Activated CD8-positive, alpha-beta memory T cell treated with anti-CD3 and anti-CD28 coated beads, Interleukin-2, amount 50 U/mL, for 24 hours (primary cell): ENCODE results near the gene SLCO2B1.
"Not testable (repeated sequence)": the region's sequence is repeated elsewhere in the genome, so short reads cannot be mapped to it uniquely, and the experiment has no call there.

Experiments
- DNase-seq: peaks from one replicate; pipeline ENCODE4 v3.0.0-alpha.2; 2020; ENCODE audit errors: extremely low read depth

SLCO2B1 gene

GRCh38 chr11:75150879-75151278, at the start of gene SLCO2B1:
Gene SLCO2B1, plus strand, starts transcription at chr11:75151107. Its CDS starts 275 bp downstream, at chr11:75151382.
- no peak for DNase-seq

GRCh38 chr11:75101424-75102128, 49.3 kb upstream of the SLCO2B1 start:
- DNase-seq, result no peak

GRCh38 chr11:75103380-75104026, 47.4 kb upstream of the SLCO2B1 start:
- DNase-seq, result no peak

GRCh38 chr11:75105462-75105925, 45.4 kb upstream of the SLCO2B1 start:
- no peak for DNase-seq

GRCh38 chr11:75105967-75106681, 44.8 kb upstream of the SLCO2B1 start:
- not testable (repeated sequence) for DNase-seq

- DNase-seq, result no peak
Observed at GRCh38 chr11:75107187-75107586, 43.7 kb upstream of the SLCO2B1 start.

- no peak for DNase-seq
Observed at GRCh38 chr11:75112200-75112599, 38.7 kb upstream of the SLCO2B1 start.

GRCh38 chr11:75113030-75113429, 37.9 kb upstream of the SLCO2B1 start:
- no peak for DNase-seq

- DNase-seq, result no peak
Observed at GRCh38 chr11:75114465-75114864, 36.4 kb upstream of the SLCO2B1 start.

- DNase-seq, result no peak
Observed at GRCh38 chr11:75118577-75118976, 32.3 kb upstream of the SLCO2B1 start.

- DNase-seq, result no peak
Observed at GRCh38 chr11:75126564-75126963, 24.3 kb upstream of the SLCO2B1 start.

- DNase-seq, result no peak
Observed at GRCh38 chr11:75132080-75132479, 18.8 kb upstream of the SLCO2B1 start.

GRCh38 chr11:75133976-75134375, 16.9 kb upstream of the SLCO2B1 start:
- DNase-seq, result no peak

- DNase-seq, result no peak
Observed at GRCh38 chr11:75135021-75135650, 15.8 kb upstream of the SLCO2B1 start.

GRCh38 chr11:75135651-75136050, 15.3 kb upstream of the SLCO2B1 start:
- no peak for DNase-seq

GRCh38 chr11:75140269-75141138, 10.4 kb upstream of the SLCO2B1 start:
- DNase-seq, result peak; percentile 38

- no peak for DNase-seq
Observed at GRCh38 chr11:75141166-75141565, 9.7 kb upstream of the SLCO2B1 start.

GRCh38 chr11:75142714-75143419, 8.0 kb upstream of the SLCO2B1 start:
- DNase-seq, result peak; percentile 53

GRCh38 chr11:75143420-75143731, 7.5 kb upstream of the SLCO2B1 start:
- no peak for DNase-seq

GRCh38 chr11:75144716-75145014, 6.2 kb upstream of the SLCO2B1 start:
- no peak for DNase-seq
